ENCODE data around the gene NELL2. TPM values are rescaled to one million over a fixed set of nuclear protein-coding genes. Genes with fewer than 3 reads are reported as not detected.

NELL2 gene
- total and polyA plus RNA-seq, 2 donors (not counting 1 experiment from before 2014, with no cell fraction given) = 0.17 TPM; not detected in 1

DNA sequence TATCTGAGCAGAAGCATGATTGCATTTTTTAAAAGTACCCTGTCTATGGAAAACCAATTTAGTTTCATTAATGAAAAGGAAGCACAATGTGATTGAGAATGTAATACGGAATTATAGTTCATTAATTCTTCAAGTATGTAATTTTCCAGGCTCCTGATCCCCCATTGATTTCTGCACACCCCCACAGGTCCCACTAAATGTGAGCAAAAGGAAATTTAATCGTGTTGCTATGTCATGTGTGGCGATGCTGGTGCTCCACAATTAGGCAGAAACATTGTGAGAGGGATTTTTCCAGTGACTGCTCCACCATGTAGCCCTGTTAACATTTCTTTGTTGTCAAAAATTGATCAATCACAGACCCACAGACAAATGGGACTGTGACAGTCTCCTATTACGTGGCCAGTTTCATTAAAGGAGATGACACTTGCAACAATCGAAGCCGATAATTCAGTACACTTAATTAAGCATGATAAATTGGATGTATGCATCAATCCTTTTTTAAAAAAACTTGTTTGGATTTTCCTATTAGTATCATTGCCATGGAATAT, 306.0 kb downstream of the NELL2 start:
- Histone ChIP-seq H3K9me3 (ENCODE audit: control insufficient read depth, insufficient read depth, low read depth, low read length) (no peaks in the 10 kb centered on the region), H3K27ac (ENCODE audit: insufficient read depth, low read length) (no peak overlapping the region), H3K27me3 (ENCODE audit: control insufficient read depth, insufficient read depth, low read length) (no peaks in the 10 kb centered on the region), H4K20me1 (ENCODE audit: control insufficient read depth, extremely low read depth, insufficient read depth, low read length) (no peaks in the 10 kb centered on the region), H3K4me1 (ENCODE audit: control insufficient read depth, extremely low read depth, insufficient read depth, low read length) (no peaks in the 10 kb centered on the region), H3K4me2 (ENCODE audit: extremely low read depth, insufficient read depth, low read length) (no peak overlapping the region), H3K9ac (ENCODE audit: insufficient read depth, low read length) (no peak overlapping the region), H3K4me3 (replicated peaks in 1 of 4; ENCODE audit: control extremely low read depth in 1 of 4, insufficient read depth in 1 of 4, low read depth in 3 of 4, low read length in 4 of 4) (no peak overlapping the region), H3K79me2 (ENCODE audit: control insufficient read depth, insufficient read depth, low read length) (no peaks in the 10 kb centered on the region), H2AFZ (ENCODE audit: low read length) (no peak overlapping the region), H3K36me3 (ENCODE audit: control insufficient read depth, insufficient read depth, low read length) (no peaks in the 10 kb centered on the region)
- TF ChIP-seq, protein P1, sequence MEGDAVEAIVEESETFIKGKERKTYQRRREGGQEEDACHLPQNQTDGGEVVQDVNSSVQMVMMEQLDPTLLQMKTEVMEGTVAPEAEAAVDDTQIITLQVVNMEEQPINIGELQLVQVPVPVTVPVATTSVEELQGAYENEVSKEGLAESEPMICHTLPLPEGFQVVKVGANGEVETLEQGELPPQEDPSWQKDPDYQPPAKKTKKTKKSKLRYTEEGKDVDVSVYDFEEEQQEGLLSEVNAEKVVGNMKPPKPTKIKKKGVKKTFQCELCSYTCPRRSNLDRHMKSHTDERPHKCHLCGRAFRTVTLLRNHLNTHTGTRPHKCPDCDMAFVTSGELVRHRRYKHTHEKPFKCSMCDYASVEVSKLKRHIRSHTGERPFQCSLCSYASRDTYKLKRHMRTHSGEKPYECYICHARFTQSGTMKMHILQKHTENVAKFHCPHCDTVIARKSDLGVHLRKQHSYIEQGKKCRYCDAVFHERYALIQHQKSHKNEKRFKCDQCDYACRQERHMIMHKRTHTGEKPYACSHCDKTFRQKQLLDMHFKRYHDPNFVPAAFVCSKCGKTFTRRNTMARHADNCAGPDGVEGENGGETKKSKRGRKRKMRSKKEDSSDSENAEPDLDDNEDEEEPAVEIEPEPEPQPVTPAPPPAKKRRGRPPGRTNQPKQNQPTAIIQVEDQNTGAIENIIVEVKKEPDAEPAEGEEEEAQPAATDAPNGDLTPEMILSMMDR (conservative IDR thresholded peaks at IDR 0.05 in 1 of 2, IDR thresholded peaks at IDR 0.05 in 1 of 2; ENCODE audit: low read depth in 1 of 2, low read length in 2 of 2) = no peak
- TF ChIP-seq EZH2 (IDR thresholded peaks at IDR 0.05; ENCODE audit: low read length, missing control alignments) = no peak
- DNase-seq (ENCODE audit: low read depth in 2 of 2) = no peak

DNA sequence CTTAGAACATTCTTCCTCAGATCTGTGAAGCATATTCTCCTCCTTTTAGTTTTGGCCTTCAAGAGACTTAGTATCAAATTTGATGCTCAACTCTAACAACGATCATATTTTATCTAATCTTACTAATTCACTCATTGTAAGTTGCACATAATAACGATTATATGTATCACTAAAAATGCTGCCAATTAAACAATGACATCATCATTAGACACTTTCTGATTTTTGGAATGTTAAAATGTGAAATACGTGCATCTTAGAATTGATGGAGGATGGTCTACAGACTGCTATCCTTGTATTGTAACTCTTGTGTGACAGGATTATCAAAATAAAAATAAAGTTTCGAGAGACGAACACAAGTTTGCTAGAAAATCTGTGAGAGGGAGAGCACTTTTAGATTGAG, 311.0 kb downstream of the NELL2 start:
- Histone ChIP-seq H3K27ac (ENCODE audit: insufficient read depth, low read length) (no peak overlapping the region), H3K4me3 (replicated peaks in 1 of 4; ENCODE audit: control extremely low read depth in 1 of 4, insufficient read depth in 1 of 4, low read depth in 3 of 4, low read length in 4 of 4) (no peak overlapping the region), H3K36me3 (ENCODE audit: control insufficient read depth, insufficient read depth, low read length) (no peaks in the 10 kb centered on the region), H2AFZ (ENCODE audit: low read length) (no peak overlapping the region), H3K4me1 (ENCODE audit: control insufficient read depth, extremely low read depth, insufficient read depth, low read length) (no peaks in the 10 kb centered on the region), H3K79me2 (ENCODE audit: control insufficient read depth, insufficient read depth, low read length) (no peaks in the 10 kb centered on the region), H3K9me3 (ENCODE audit: control insufficient read depth, insufficient read depth, low read depth, low read length) (no peaks in the 10 kb centered on the region), H3K9ac (ENCODE audit: insufficient read depth, low read length) (no peak overlapping the region), H3K27me3 (ENCODE audit: control insufficient read depth, insufficient read depth, low read length) (no peaks in the 10 kb centered on the region), H4K20me1 (ENCODE audit: control insufficient read depth, extremely low read depth, insufficient read depth, low read length) (no peaks in the 10 kb centered on the region), H3K4me2 (ENCODE audit: extremely low read depth, insufficient read depth, low read length) (no peak overlapping the region)
- no peak for DNase-seq (ENCODE audit: low read depth in 2 of 2)
- TF ChIP-seq, protein P1 (conservative IDR thresholded peaks at IDR 0.05 in 1 of 2, IDR thresholded peaks at IDR 0.05 in 1 of 2; ENCODE audit: low read depth in 1 of 2, low read length in 2 of 2) = no peak
- no peak for TF ChIP-seq EZH2 (IDR thresholded peaks at IDR 0.05; ENCODE audit: low read length, missing control alignments)

DNA sequence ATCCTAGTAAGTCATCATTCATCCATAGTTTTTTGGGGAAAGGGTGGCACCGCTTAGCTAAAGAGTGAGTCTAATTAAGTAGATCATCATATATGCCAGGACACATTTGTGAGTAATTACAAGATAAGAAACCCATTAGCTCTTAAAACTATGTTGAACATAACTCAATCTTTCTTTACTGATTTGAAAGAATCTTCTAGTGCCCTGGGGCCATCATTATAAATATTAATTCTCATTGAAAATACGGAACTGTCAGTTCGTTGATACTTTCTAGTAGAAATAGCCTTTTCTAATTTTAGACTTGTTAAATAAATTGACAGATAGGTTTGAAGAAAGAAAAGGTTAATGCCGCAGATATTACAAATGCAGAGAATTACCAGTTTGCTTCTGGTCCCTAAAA, 312.6 kb downstream of the NELL2 start:
- H3K27ac ChIP-seq (ENCODE audit: insufficient read depth, low read length) = no peak overlapping the region
- no peaks in the 10 kb centered on the region for H4K20me1 ChIP-seq (ENCODE audit: control insufficient read depth, extremely low read depth, insufficient read depth, low read length)
- H3K9ac ChIP-seq (ENCODE audit: insufficient read depth, low read length) = no peak overlapping the region
- H3K9me3 ChIP-seq (ENCODE audit: control insufficient read depth, insufficient read depth, low read depth, low read length) = no peaks in the 10 kb centered on the region
- no peak overlapping the region for H3K4me2 ChIP-seq (ENCODE audit: extremely low read depth, insufficient read depth, low read length)
- H3K4me1 ChIP-seq (ENCODE audit: control insufficient read depth, extremely low read depth, insufficient read depth, low read length) = no peaks in the 10 kb centered on the region
- no peak overlapping the region for H3K4me3 ChIP-seq (replicated peaks in 1 of 4; ENCODE audit: control extremely low read depth in 1 of 4, insufficient read depth in 1 of 4, low read depth in 3 of 4, low read length in 4 of 4)
- no peak for DNase-seq (ENCODE audit: low read depth in 2 of 2)
- no peak overlapping the region for H2AFZ ChIP-seq (ENCODE audit: low read length)
- H3K36me3 ChIP-seq (ENCODE audit: control insufficient read depth, insufficient read depth, low read length) = no peaks in the 10 kb centered on the region
- TF ChIP-seq EZH2 (IDR thresholded peaks at IDR 0.05; ENCODE audit: low read length, missing control alignments) = no peak
- TF ChIP-seq, protein P1 (conservative IDR thresholded peaks at IDR 0.05 in 1 of 2, IDR thresholded peaks at IDR 0.05 in 1 of 2; ENCODE audit: low read depth in 1 of 2, low read length in 2 of 2) = no peak
- H3K79me2 ChIP-seq (ENCODE audit: control insufficient read depth, insufficient read depth, low read length) = no peaks in the 10 kb centered on the region
- no peaks in the 10 kb centered on the region for H3K27me3 ChIP-seq (ENCODE audit: control insufficient read depth, insufficient read depth, low read length)
